HepG2 (cell line): ENCODE data around the gene ADAT3. TPM values are rescaled to one million over a fixed set of nuclear protein-coding genes. Genes with fewer than 3 reads are reported as not detected.

ENCODE experiments used
- EHMT2 ChIP-seq: fragments of 200-600 bp; sonication (generic); IDR thresholded peaks from 2 replicates; pipeline ENCODE4 v1.7.0; 2017; ENCODE audit warnings: antibody characterized with exemption, low read depth, low read length, borderline replicate concordance
- ELF1 ChIP-seq: sonication (generic); formaldehyde crosslinking; IDR thresholded peaks from 2 replicates; pipeline ENCODE4 v1.4.0; 2020; ENCODE audit warnings: missing genetic modification reagents
- GABPA ChIP-seq, 2 experiments: IDR thresholded peaks; 2 replicates each; pipeline ENCODE4 v1.6.1; 2011 to 2016; ENCODE audit warnings: low read depth in 2 of 2, low read length in 1 of 2, missing biosample characterization in 1 of 2, missing genetic modification characterization in 1 of 2
- HOXA3 ChIP-seq: sonication (generic); formaldehyde crosslinking; IDR thresholded peaks from 2 replicates; pipeline ENCODE4 v1.5.0; 2020; ENCODE audit warnings: missing genetic modification reagents
- POGK ChIP-seq: sonication (generic); formaldehyde crosslinking; conservative IDR thresholded peaks from 2 replicates; pipeline ENCODE4 v1.8.0; 2022; ENCODE audit warnings: mild to moderate bottlenecking, moderate library complexity, missing genetic modification reagents
- POLR2AphosphoS5 ChIP-seq: IDR thresholded peaks from 2 replicates; pipeline ENCODE4 v1.6.1; 2012; ENCODE audit warnings: low read depth, low read length
- SATB2 ChIP-seq: sonication (generic); formaldehyde crosslinking; IDR thresholded peaks from 2 replicates; pipeline ENCODE4 v1.5.0; 2020; ENCODE audit warnings: missing genetic modification reagents
- SNAI1 ChIP-seq: sonication (generic); formaldehyde crosslinking; IDR thresholded peaks from 2 replicates; pipeline ENCODE4 v1.5.0; 2020; ENCODE audit warnings: mild to moderate bottlenecking, missing genetic modification reagents, borderline replicate concordance
- TARDBP ChIP-seq: sonication (generic); formaldehyde crosslinking; IDR thresholded peaks from 2 replicates; pipeline ENCODE4 v1.8.0; 2022; ENCODE audit warnings: mild to moderate bottlenecking, missing genetic modification reagents
- YY1 ChIP-seq: IDR thresholded peaks from 2 replicates; pipeline ENCODE4 v1.6.1; 2011; ENCODE audit warnings: low read length, low read depth, moderate library complexity, mild to moderate bottlenecking; ENCODE audit not compliant: insufficient read depth, insufficient replicate concordance
- ZBTB39 ChIP-seq: sonication (generic); formaldehyde crosslinking; IDR thresholded peaks from 2 replicates; pipeline ENCODE4 v1.5.0; 2020; ENCODE audit warnings: missing genetic modification reagents
- ZNF563 ChIP-seq: sonication (generic); formaldehyde crosslinking; IDR thresholded peaks from 2 replicates; pipeline ENCODE4 v1.8.0; 2022; ENCODE audit warnings: mild to moderate bottlenecking, moderate library complexity, missing genetic modification reagents
- ZNF720 ChIP-seq: sonication (generic); formaldehyde crosslinking; IDR thresholded peaks from 2 replicates; pipeline ENCODE4 v1.4.0; 2020; ENCODE audit warnings: missing genetic modification reagents
- polyA plus RNA-seq, 8 experiments: library from polyadenylated mRNA; depleted of rRNA in 3 of 8; stranded (reverse) in 7 of 8; unstranded in 1 of 8; fragments of >200 nt; fragmentation: Illumina TruSeq in 4 of 8; extraction: Trizol in 4 of 8; gene quantifications; 2 replicates each; pipeline versions ENCODE4 v1.2.1 to v1.2.3, GENCODE V29; 2011 to 2016; ENCODE audit warnings: low read depth in 4 of 8, missing spikeins in 1 of 8, mixed read lengths in 1 of 8; ENCODE audit not compliant: insufficient read depth in 1 of 8
- total RNA-seq, 5 experiments: library from RNA; depleted of rRNA; stranded (reverse); fragments of >200 nt; fragmentation: Illumina TruSeq; extraction: Trizol; gene quantifications; 2 replicates each; pipeline ENCODE4 v1.2.3, GENCODE V29; 2016; ENCODE audit warnings: low read depth in 1 of 5
- TF ChIP-seq, protein P1 (sequence below): IDR thresholded peaks from 2 replicates; pipeline ENCODE4 v1.6.1; 2016; ENCODE audit warnings: missing biosample characterization, missing genetic modification reagents, low read depth

Gene ADAT3
- total and polyA plus RNA-seq, 2 of the 13 experiments (the other 11 are each of a cell fraction or from before 2014, with no cell fraction given): 0.95 to 3.5 TPM

DNA sequence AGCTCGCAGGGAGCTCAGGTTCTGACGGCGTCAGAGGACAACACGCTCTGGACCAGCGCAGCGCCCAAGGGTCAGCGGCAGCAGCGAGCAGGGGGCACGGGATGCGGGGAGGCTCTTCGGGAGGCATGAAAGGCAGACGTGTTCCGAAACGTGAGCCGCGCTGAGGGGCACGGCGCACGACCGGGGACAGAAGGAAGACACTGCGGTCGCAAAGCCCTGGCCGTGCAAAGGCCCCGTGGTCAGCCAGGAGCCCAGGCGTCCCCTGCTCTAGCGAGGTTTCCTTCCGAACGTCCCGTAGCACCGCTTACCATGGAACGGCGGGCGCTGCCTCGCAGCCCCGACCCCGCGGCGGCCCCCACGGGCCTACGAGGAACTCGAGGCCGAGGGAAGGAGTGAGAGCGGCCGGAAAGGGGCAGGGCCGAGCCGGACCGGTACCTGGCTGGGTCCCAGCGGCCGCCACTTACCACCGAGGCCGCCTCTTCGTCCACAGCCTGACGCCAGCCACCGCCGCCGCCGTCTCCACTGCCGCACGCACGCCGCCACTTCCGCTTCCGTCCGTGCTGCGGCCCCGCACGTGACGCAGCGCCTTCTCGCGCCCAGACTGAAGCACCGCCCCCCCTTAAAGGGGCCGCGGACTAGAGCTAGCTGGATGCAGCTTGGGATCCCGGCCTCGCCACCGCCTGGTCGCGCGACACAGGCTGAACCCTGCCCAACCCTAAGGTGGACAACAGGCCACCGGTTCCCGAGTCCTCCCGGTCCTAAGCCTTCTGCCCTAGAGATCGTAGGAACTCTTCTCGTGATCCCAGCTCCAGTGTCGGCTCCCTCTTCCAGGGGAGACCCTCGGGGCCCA lies 29.3 kb upstream of the ADAT3 start (continued):
- peak; percentile 54 for TF ChIP-seq YY1
- no peak for TF ChIP-seq ZNF720 (CRISPR knock-in tag)
- peak; percentile 84; the same call in 1 of the 2 replicates for TF ChIP-seq ZBTB39 (CRISPR knock-in tag)
- TF ChIP-seq ZNF563 (CRISPR knock-in tag): peak; percentile 59; the same call in 1 of the 2 replicates
- TF ChIP-seq POLR2AphosphoS5: peak; percentile 79
- TF ChIP-seq GABPA (IDR thresholded peaks at IDR 0.05; ENCODE audit: low read depth, low read length): peak; percentile 96
- TF ChIP-seq GABPA (CRISPR knock-in tag; IDR thresholded peaks at IDR 0.05; ENCODE audit: low read depth): peak; percentile 88
- no peak for TF ChIP-seq SNAI1
- peak; percentile 96 for TF ChIP-seq ELF1
- TF ChIP-seq EHMT2: no peak
- TF ChIP-seq SATB2 (CRISPR knock-in tag): no peak; the same call in 1 of the 2 replicates
- 0 out of 2 replicates have a peak, but pooled peaks have one; percentile 29 for TF ChIP-seq TARDBP (CRISPR knock-in tag)
- TF ChIP-seq, protein P1, sequence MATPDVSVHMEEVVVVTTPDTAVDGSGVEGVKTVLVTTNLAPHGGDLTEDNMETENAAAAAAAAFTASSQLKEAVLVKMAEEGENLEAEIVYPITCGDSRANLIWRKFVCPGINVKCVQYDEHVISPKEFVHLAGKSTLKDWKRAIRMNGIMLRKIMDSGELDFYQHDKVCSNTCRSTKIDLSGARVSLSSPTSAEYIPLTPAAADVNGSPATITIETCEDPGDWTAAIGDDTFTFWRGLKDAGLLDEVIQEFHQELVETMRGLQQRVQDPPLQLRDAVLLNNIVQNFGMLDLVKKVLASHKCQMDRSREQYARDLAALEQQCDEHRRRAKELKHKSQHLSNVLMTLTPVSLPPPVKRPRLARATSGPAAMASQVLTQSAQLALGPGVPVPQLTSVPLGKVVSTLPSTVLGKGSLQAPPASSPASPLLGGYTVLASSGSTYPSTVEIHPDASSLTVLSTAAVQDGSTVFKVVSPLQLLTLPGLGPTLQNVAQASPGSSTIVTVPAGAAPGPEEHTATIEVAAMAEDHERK: peak; percentile 93
- peak; percentile 93 for TF ChIP-seq HOXA3
- peak; percentile 93 for TF ChIP-seq POGK (CRISPR knock-in tag)
